Right lobe of liver (tissue), 6 donors: Measurements from ENCODE around the gene LCLAT1. TPM values are rescaled to one million over a fixed set of nuclear protein-coding genes. Genes with fewer than 3 reads are reported as not detected.

Source experiments
- ATAC-seq, 4 donors: fragments of 200-7000 bp; cut with Tn5 transposase; one replicate each; pipeline ENCODE4 v1.9.1; 2020; ENCODE audit warnings: mild to moderate bottlenecking in 4 of 4, moderate library complexity in 4 of 4
- DNase-seq, 3 donors: peaks; one replicate each; pipeline ENCODE4 v3.0.0-alpha.2; 2020
- H3K27ac ChIP-seq, 3 donors: fragments of 200-600 bp; one replicate each; pipeline ENCODE4 v1.8.0; 2022
- H3K27me3 ChIP-seq, 2 donors: fragments of 200-600 bp; one replicate each; pipeline ENCODE4 v1.8.0; 2022
- H3K36me3 ChIP-seq, 4 donors: fragments of 200-600 bp; sonication (generic) in 1 of 4; one replicate each; pipeline versions ENCODE4 v1.5.1 to v1.8.0; 2017 to 2022; ENCODE audit warnings: control low read depth in 1 of 4
- H3K4me1 ChIP-seq, 4 donors: fragments of 200-600 bp; sonication (generic) in 1 of 4; one replicate each; pipeline versions ENCODE4 v1.5.1 to v1.8.0; 2017 to 2022; ENCODE audit warnings: control low read depth in 1 of 4
- H3K4me3 ChIP-seq, 3 donors: fragments of 200-600 bp; one replicate each; pipeline ENCODE4 v1.8.0; 2022
- H3K9me3 ChIP-seq, 4 donors: fragments of 200-600 bp; sonication (generic) in 1 of 4; one replicate each; pipeline versions ENCODE4 v1.5.1 to v1.8.0; 2017 to 2022; ENCODE audit warnings: control low read depth in 1 of 4
- POLR2A ChIP-seq: fragments of 450-650 bp; IDR thresholded peaks from one replicate; pipeline ENCODE4 v1.6.1; 2017; ENCODE audit warnings: antibody characterized with exemption, mild to moderate bottlenecking
- WGBS: methylation state at CpG from one replicate; pipeline ENCODE4 v1.1.6; 2018; ENCODE audit warnings: low coverage, low lambda C conversion rate; ENCODE audit not compliant: insufficient coverage; ENCODE audit errors: missing lambda C conversion rate; 5-methylcytosine and 5-hydroxymethylcytosine counted together
- intact Hi-C, 2 donors: fragments of 100-400 bp; cut with DNase I; formaldehyde crosslinking; loops; one replicate each; pipeline versions ENCODE4 v1.11.2 to v1.14.1; 2022
- total RNA-seq, 6 experiments: library from RNA; depleted of rRNA in 2 of 6; stranded (reverse); fragments of >200 nt in 2 of 6; fragmentation: NEBNext Ultra II Directional in 3 of 6; extraction: Animal tissue kit (Norgen Biotek cat#: 25700) in 3 of 6; gene quantifications; one replicate each; pipeline versions ENCODE4 v1.1.0 to v1.2.4, GENCODE V29; 2016 to 2023
- TF ChIP-seq, protein P1 (sequence below), 4 donors: fragments of 200-600 bp in 3 of 4; fragments of 450-650 bp in 1 of 4; IDR thresholded peaks; one replicate each; pipeline versions ENCODE4 v1.5.1 to v1.8.0; 2016 to 2022; ENCODE audit warnings: antibody characterized with exemption in 4 of 4, mild to moderate bottlenecking in 2 of 4
- donor health status: DM: no; HTN: yes; CAD: no.
- donor health status: DM: no; HTN: no; CAD: no.
- donor health status: DM: no; HTN: no; CAD: no.
- donor health status: DM: no; HTN: yes; CAD: no.
- donor health status: DM: no; HTN: yes; CAD: no.

Gene LCLAT1
- total RNA-seq, 6 experiments from 2014 or later, result 11.1 to 14.0 (median 12.0) TPM

DNA sequence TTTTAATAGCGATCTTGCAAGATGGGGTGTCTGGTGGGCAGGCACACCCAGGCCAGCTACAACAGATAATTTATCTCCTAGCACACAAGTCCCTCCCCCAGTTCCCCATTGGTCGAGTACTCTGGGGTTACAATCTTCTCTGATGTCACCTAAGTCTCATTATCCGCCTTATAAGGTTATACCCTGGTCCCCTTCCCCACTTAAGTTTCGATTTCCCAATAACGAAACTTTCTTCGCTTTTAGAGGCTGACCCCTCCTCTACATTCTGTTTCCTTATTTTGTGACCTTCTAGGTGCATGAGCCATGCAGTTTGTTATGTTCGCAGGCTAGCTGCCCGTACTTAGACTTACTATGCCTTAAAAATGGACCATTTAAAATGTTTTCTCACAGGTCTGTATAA, 180.1 kb downstream of the LCLAT1 start:
- Histone ChIP-seq H3K4me1 (no peaks in the 10 kb centered on the region), H3K36me3 (no peaks in the 10 kb centered on the region), H3K4me3 (no peak overlapping the region), H3K27ac (no peak overlapping the region), H3K27me3 (no peaks in the 10 kb centered on the region), H3K9me3 (no peaks in the 10 kb centered on the region)
- TF ChIP-seq, protein P1, sequence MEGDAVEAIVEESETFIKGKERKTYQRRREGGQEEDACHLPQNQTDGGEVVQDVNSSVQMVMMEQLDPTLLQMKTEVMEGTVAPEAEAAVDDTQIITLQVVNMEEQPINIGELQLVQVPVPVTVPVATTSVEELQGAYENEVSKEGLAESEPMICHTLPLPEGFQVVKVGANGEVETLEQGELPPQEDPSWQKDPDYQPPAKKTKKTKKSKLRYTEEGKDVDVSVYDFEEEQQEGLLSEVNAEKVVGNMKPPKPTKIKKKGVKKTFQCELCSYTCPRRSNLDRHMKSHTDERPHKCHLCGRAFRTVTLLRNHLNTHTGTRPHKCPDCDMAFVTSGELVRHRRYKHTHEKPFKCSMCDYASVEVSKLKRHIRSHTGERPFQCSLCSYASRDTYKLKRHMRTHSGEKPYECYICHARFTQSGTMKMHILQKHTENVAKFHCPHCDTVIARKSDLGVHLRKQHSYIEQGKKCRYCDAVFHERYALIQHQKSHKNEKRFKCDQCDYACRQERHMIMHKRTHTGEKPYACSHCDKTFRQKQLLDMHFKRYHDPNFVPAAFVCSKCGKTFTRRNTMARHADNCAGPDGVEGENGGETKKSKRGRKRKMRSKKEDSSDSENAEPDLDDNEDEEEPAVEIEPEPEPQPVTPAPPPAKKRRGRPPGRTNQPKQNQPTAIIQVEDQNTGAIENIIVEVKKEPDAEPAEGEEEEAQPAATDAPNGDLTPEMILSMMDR (IDR thresholded peaks at IDR 0.05), result no peak
- TF ChIP-seq POLR2A, result no peak
- DNase-seq (no peak), ATAC-seq (no peak)
- WGBS, result 90% methylated on average over 8 of the region's 8 CpGs
- intact Hi-C loops, result no loop called here

DNA sequence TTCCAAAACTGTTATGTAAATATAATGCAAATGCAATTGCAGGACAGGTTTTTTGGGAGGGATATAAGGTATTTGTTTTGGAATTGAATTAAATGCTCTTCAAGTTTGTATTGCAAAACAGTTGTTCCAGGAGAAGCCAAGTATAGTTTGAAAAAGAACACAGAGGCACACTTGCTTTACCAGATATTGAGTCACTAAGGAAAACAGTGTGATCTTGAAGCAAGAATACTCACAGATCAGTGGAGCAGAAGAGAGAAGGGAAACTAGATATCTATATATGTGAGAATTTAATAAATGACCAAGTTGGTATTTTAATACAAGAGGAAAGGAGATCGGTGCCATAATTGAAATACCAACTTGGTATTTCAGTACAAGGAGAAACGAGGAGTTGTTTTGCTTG, 181.3 kb downstream of the LCLAT1 start:
- TF ChIP-seq POLR2A, result no peak
- TF ChIP-seq, protein P1 (IDR thresholded peaks at IDR 0.05), result no peak
- DNase-seq (no peak), ATAC-seq (no peak)
- Histone ChIP-seq H3K4me3 (no peak overlapping the region), H3K4me1 (no peaks in the 10 kb centered on the region), H3K27ac (no peak overlapping the region), H3K36me3 (no peaks in the 10 kb centered on the region), H3K9me3 (no peaks in the 10 kb centered on the region), H3K27me3 (no peaks in the 10 kb centered on the region)
- intact Hi-C loops, result no loop called here
- WGBS, result 100% methylated on average over 1 of the region's 2 CpGs

DNA sequence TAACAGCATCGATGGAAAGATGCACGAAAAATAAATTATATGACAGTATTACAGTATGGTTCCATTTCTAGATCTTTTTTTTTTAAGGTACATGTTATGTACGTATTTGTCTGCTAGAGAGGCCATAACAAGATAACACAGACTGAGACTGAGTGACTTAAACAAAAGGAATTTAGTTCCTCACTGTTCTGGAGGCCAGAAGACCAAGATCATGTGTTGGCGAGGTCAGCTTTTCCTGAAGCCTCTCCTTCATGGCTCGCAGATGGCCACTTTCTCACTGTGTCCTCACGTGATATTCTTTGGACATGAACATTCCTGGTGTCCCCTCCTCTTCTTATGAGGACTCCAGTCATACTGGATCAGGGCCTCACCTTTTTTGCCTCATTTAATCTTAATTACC, 182.8 kb downstream of the LCLAT1 start:
- Histone ChIP-seq H3K4me1 (no peaks in the 10 kb centered on the region), H3K27ac (no peak overlapping the region), H3K36me3 (no peaks in the 10 kb centered on the region), H3K27me3 (no peaks in the 10 kb centered on the region), H3K9me3 (no peaks in the 10 kb centered on the region), H3K4me3 (no peak overlapping the region)
- ATAC-seq (no peak), DNase-seq (no peak)
- no peak for TF ChIP-seq POLR2A
- TF ChIP-seq, protein P1 (IDR thresholded peaks at IDR 0.05), result no peak
- 86% methylated on average over 6 of the region's 6 CpGs for WGBS
- intact Hi-C loops, result no loop called here

DNA sequence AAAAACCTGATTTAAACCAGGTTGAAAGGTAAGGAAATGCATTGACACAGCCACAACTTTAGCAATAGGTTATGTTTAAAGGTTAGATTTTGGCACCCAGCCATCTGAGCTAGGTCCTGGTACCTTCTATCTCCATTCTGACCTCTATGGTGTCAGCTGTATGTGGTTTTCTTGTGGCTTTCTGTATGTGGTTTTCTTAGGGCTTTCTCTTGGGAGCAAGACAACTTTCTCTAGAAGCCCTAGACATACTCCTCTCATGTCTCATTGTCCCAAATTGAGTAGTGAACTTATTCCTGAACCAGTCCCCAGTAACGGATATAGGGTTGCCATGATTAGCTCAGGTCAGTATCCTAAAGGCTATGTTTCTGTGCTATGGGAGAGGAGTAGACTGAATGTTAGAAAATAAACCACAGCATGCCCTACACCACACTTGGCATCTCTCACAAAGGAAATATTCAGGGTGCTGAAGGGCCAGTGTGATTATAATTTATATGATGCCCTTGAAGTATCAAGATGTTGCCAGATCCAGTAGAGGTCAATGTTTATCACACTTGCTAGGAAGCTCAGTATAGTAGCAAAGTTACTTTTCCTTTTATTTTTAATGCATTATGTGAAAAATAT, 184.1 kb downstream of the LCLAT1 start:
- Histone ChIP-seq H3K4me3 (no peak overlapping the region), H3K27ac (no peak overlapping the region), H3K36me3 (no peaks in the 10 kb centered on the region), H3K4me1 (no peaks in the 10 kb centered on the region), H3K9me3 (no peaks in the 10 kb centered on the region), H3K27me3 (no peaks in the 10 kb centered on the region)
- no peak for ATAC-seq
- WGBS, result 75% methylated on average over 1 of the region's 1 CpG
- TF ChIP-seq, protein P1 (IDR thresholded peaks at IDR 0.05), result no peak
- no peak for TF ChIP-seq POLR2A
- intact Hi-C loops, result no loop called here
- DNase-seq, result no peak

DNA sequence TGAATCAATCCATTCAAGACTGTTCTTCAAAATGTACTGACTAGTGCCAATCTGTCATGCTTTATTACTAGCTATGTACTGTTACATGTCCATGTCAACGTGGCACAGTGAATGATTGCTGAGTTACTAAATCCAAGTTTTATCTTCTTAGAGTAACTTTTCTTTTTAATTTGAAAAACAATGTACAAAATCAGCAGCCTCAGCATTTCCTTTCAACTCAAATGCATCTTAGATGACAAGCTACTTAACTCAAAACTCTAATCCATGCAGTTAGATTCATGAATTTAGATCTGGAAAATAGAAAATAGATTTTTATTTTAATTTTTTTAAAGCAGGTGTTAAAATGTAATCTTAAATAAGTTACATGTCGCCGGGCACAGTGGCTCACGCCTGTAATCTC, 186.0 kb downstream of the LCLAT1 start:
- no peaks in the 10 kb centered on the region for H3K36me3 ChIP-seq
- WGBS, result 95% methylated on average over 4 of the region's 4 CpGs
- no peak overlapping the region for H3K4me3 ChIP-seq
- TF ChIP-seq, protein P1 (IDR thresholded peaks at IDR 0.05), result no peak
- no peak for TF ChIP-seq POLR2A
- no peaks in the 10 kb centered on the region for H3K4me1 ChIP-seq
- H3K27me3 ChIP-seq, result no peaks in the 10 kb centered on the region
- intact Hi-C loops, result no loop called here
- no peak overlapping the region for H3K27ac ChIP-seq
- no peak for ATAC-seq
- no peak for DNase-seq
- no peaks in the 10 kb centered on the region for H3K9me3 ChIP-seq
